ENCODE measurements around the gene TK1.

Gene TK1

GRCh38 chr17:78131172-78132083, 55.4 kb downstream of the TK1 start:
- DNase-seq (ENCODE audit: low spot score), result no peak
- TF ChIP-seq, protein P1, sequence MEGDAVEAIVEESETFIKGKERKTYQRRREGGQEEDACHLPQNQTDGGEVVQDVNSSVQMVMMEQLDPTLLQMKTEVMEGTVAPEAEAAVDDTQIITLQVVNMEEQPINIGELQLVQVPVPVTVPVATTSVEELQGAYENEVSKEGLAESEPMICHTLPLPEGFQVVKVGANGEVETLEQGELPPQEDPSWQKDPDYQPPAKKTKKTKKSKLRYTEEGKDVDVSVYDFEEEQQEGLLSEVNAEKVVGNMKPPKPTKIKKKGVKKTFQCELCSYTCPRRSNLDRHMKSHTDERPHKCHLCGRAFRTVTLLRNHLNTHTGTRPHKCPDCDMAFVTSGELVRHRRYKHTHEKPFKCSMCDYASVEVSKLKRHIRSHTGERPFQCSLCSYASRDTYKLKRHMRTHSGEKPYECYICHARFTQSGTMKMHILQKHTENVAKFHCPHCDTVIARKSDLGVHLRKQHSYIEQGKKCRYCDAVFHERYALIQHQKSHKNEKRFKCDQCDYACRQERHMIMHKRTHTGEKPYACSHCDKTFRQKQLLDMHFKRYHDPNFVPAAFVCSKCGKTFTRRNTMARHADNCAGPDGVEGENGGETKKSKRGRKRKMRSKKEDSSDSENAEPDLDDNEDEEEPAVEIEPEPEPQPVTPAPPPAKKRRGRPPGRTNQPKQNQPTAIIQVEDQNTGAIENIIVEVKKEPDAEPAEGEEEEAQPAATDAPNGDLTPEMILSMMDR (IDR thresholded peaks at IDR 0.05; ENCODE audit: borderline replicate concordance, control extremely low read depth, extremely low read depth, insufficient read depth, missing control alignments), result no peak

DNA sequence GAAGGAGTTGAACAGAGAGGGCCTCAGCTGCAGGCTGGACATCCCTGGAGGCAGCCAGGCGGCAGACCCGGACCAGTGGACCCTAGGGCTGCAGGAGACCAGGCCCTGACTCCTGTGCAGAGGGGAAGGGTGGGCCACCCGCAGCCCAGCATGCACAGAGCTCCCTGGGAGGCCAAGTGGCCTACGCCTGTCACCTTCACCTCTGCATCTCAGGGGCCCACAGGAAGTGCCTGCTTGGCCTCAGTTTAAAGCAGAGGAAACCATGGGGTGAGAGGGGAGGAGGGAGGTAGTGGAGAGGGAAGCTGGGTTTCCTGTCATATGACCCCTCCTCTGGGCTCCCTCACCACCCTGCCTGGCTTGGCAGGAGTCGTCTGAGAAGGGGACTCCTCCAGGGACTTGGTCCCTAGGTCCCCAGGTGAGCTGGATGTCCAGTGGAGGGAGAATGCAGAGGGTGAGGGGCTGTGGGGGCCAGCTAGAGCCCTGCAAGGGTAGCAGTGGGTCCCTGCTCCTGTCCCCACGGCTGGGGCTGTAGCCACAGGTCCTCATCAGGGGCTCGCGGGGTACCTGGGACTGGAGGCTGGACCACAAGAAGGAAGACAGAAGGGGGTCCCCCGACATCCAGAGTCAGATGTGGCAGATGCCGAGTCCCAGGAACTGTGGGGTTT, 56.3 kb downstream of the TK1 start, which contains the start of gene TMC8:
TSS of gene TMC8 (plus strand) at position 335 of the 665 bp plus-strand sequence. CDS start 818 bp downstream, outside the sequence.
- no peak for DNase-seq (ENCODE audit: low spot score)
- in situ Hi-C loops (cut with MboI; ENCODE audit: low sequenced_read_pairs, unreplicated experiment), result no loop called here
- TF ChIP-seq, protein P1 (IDR thresholded peaks at IDR 0.05; ENCODE audit: borderline replicate concordance, control extremely low read depth, extremely low read depth, insufficient read depth, missing control alignments), result no peak

More at GRCh38 chr17:78131172-78132083, 55.4 kb downstream of the TK1 start:
- in situ Hi-C loops (cut with MboI; ENCODE audit: low sequenced_read_pairs, unreplicated experiment), result no loop called here

DNA sequence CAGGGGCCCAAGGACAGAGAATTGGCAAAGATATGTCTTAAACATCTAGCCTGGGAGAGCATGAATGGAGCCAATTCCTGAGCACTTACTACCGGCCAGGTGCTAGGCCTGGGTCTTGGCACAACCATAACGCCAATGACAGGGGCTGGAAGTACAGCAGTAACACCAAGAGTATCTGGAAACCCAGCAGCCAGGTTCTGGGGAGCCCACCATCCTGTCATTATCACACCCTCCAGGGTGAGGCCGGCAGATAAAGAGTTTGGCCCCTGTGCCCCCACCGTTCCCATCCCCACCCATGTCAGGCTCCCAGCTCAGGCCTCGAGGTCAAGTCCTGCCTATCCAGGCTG, 56.8 kb downstream of the TK1 start:
- in situ Hi-C loops (cut with MboI; ENCODE audit: low sequenced_read_pairs, unreplicated experiment), result no loop called here
- TF ChIP-seq, protein P1 (IDR thresholded peaks at IDR 0.05; ENCODE audit: borderline replicate concordance, control extremely low read depth, extremely low read depth, insufficient read depth, missing control alignments), result no peak

GRCh38 chr17:78129351-78130089, 57.3 kb downstream of the TK1 start:
- no peak for DNase-seq (ENCODE audit: low spot score)
- in situ Hi-C loops (cut with MboI; ENCODE audit: low sequenced_read_pairs, unreplicated experiment), result no loop called here
- TF ChIP-seq, protein P1 (IDR thresholded peaks at IDR 0.05; ENCODE audit: borderline replicate concordance, control extremely low read depth, extremely low read depth, insufficient read depth, missing control alignments), result no peak

More for the DNA sequence above, 56.8 kb downstream of the TK1 start:
- no peak for DNase-seq (ENCODE audit: low spot score)

- DNase-seq (ENCODE audit: low spot score), result peak; percentile 89
- in situ Hi-C loops (cut with MboI; ENCODE audit: low sequenced_read_pairs, unreplicated experiment), result no loop called here
- TF ChIP-seq, protein P1 (IDR thresholded peaks at IDR 0.05; ENCODE audit: borderline replicate concordance, control extremely low read depth, extremely low read depth, insufficient read depth, missing control alignments), result no peak
Observed at GRCh38 chr17:78128551-78129350, 58.1 kb downstream of the TK1 start, which contains the start of gene TMC6. Gene TMC6 (minus strand): TSS chr17:78128755. CDS start chr17:78126832, 1,923 bp downstream.

All from GM13976 (cell line).